ENCODE measurements around the gene COPS7A. TPM values are rescaled to one million over a fixed set of nuclear protein-coding genes. Genes with fewer than 3 reads are reported as not detected.
"Not testable (repeated sequence)": the region's sequence is repeated elsewhere in the genome, so short reads cannot be mapped to it uniquely, and the experiment has no call there.

Gene COPS7A
- total and polyA plus RNA-seq, 9 donors, result 36.4 to 74.8 (median 48.4) TPM

DNA sequence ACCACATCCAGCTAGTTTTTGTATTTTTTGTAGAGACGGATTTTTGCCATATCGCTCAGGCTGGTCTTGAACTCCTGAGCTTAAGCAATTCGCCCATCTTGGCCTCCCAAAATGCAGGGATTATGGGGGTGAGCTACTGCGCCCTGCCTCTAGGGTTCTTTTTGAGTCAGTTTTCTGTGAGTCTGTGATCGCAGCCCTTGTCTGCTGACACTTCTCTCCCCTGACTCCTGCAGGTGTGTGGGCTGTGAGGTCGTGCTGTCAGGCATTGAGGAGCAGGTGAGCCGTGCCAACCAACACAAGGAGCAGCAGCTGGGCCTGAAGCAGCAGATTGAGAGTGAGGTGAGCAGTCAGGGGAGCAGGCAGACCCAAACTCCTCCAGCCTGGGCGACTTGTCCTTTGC is 6.3 kb downstream of the COPS7A start:
- no peak for TF ChIP-seq CTCF (IDR thresholded peaks at IDR 0.05)
- TF ChIP-seq EP300 (IDR thresholded peaks at IDR 0.05), result no peak
- no peak for TF ChIP-seq POLR2A (IDR thresholded peaks at IDR 0.05)
- DNase-seq, result no peak
- Histone ChIP-seq H3K4me1 (ENCODE audit: insufficient read depth) (no peaks in the 10 kb centered on the region), H3K27ac (no peak overlapping the region), H3K4me3 (no peak overlapping the region), H3K36me3 (peaks cover 3% of the 10 kb centered on the region), H3K9me3 (no peaks in the 10 kb centered on the region), H3K27me3 (no peaks in the 10 kb centered on the region)
- 85 to 86% (median 85%) methylated on average over 8 of the region's 8 CpGs for WGBS, 3 donors
- intact Hi-C loops (cut with DNase I), result loop anchor here in 1 of 4 donors (10.0 kb wide), 1 partner anchor 55 kb away; the partner anchor contains the start of gene CD4

DNA sequence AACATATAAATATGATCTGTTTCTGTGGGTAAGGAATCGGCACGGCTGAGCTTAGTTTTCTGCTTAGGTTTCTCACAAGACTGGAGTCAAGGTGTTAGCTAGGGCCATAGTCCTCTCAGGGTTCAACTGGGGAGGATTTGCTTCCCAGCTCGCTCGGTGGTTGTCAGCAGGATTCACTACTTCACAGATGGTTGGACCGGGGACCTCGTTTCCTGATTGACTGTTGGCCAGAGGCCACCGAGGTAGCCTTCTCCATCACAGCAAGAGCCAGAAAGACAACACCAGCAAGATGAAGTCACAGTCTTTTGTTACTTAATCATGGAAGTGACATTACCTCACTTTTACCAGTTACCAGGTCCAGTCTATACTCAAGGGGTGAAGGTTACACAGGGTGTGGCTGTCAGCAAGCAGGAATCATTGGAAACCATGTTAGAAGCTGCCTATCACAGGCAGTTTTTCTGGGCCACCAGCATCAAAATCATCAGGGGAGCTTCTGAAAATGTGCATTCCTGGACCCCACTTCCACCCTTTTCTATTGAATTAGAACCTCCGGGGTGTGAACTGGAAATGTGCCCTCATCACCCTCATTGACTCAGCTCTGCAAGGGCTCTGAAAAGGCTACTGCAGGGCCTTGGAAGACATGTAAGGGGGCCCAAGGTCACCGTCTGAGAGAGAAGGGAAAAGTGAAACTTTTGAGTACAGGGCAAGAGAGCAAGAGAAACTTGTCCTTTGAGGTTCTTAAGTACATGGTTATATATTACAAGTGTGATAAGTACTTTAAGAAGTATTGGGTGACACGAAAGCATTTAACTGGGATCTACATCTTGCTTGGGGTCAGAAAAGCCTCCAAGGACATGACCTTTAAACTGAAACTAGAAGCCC is 10.9 kb downstream of the COPS7A start:
- Histone ChIP-seq H3K27ac (no peak overlapping the region), H3K27me3 (no peaks in the 10 kb centered on the region), H3K4me3 (no peak overlapping the region), H3K9me3 (no peaks in the 10 kb centered on the region), H3K36me3 (peaks cover 3% of the 10 kb centered on the region), H3K4me1 (ENCODE audit: insufficient read depth) (no peaks in the 10 kb centered on the region)
- DNase-seq, result no peak
- no peak for TF ChIP-seq CTCF (IDR thresholded peaks at IDR 0.05)
- TF ChIP-seq EP300 (IDR thresholded peaks at IDR 0.05), result no peak
- no peak for TF ChIP-seq POLR2A (IDR thresholded peaks at IDR 0.05)
- intact Hi-C loops (cut with DNase I), result loop anchor here (5.0 to 10.0 kb wide), 4 partner anchors 43 to 93 kb away; partner anchors contain the start of genes GPR162 (in 2 of the 4), CD4 (in 1 of the 4) and P3H3 (in 1 of the 4)
- 64 to 78% (median 66%) methylated on average over 10 of the region's 10 CpGs for WGBS, 3 donors

GRCh38 chr12:6735448-6736191 is 11.8 kb downstream of the COPS7A start:
- Histone ChIP-seq H3K27ac (no peak overlapping the region), H3K36me3 (peaks cover under 1% of the 10 kb centered on the region), H3K4me1 (ENCODE audit: insufficient read depth) (no peaks in the 10 kb centered on the region), H3K27me3 (no peaks in the 10 kb centered on the region), H3K9me3 (no peaks in the 10 kb centered on the region), H3K4me3 (no peak overlapping the region)
- WGBS, 3 donors, result 25 to 27% (median 26%) methylated on average over 8 of the region's 8 CpGs
- peak; percentile 54 to 79 (median 75) for DNase-seq
- intact Hi-C loops (cut with DNase I), result loop anchor here (5.0 to 10.0 kb wide), 4 partner anchors 42 to 92 kb away; partner anchors contain the start of genes GPR162 (in 2 of the 4), CD4 (in 1 of the 4) and P3H3 (in 1 of the 4)
- TF ChIP-seq EP300 (IDR thresholded peaks at IDR 0.05) (no peak), CTCF (IDR thresholded peaks at IDR 0.05) (peak; percentile 63 to 76 (median 71))

- Histone ChIP-seq H3K27me3 (no peaks in the 10 kb centered on the region), H3K9me3 (no peaks in the 10 kb centered on the region), H3K36me3 (no peaks in the 10 kb centered on the region), H3K27ac (no peak overlapping the region), H3K4me1 (ENCODE audit: insufficient read depth) (no peaks in the 10 kb centered on the region), H3K4me3 (no peak overlapping the region)
- WGBS, 3 donors, result 92 to 95% (median 95%) methylated on average over 5 of the region's 5 CpGs
- intact Hi-C loops (cut with DNase I), result loop anchor here (5.0 to 10.0 kb wide), 4 partner anchors 41 to 91 kb away; partner anchors contain the start of genes GPR162 (in 2 of the 4), CD4 (in 1 of the 4) and P3H3 (in 1 of the 4)
- no peak for DNase-seq
- TF ChIP-seq CTCF (IDR thresholded peaks at IDR 0.05), result no peak
- no peak for TF ChIP-seq POLR2A (IDR thresholded peaks at IDR 0.05)
- no peak for TF ChIP-seq EP300 (IDR thresholded peaks at IDR 0.05)
Observed at GRCh38 chr12:6736754-6737153, 12.9 kb downstream of the COPS7A start.

GRCh38 chr12:6742080-6742479 is 18.2 kb downstream of the COPS7A start:
- DNase-seq; H3K4me1 ChIP-seq (ENCODE audit: insufficient read depth); H3K36me3 ChIP-seq; H3K9me3 ChIP-seq; H3K4me3 ChIP-seq; intact Hi-C loops (cut with DNase I); H3K27ac ChIP-seq; H3K27me3 ChIP-seq: not testable (repeated sequence)
- 49 to 60% (median 51%) methylated on average over 12 of the region's 12 CpGs for WGBS, 3 donors
